NCI-H2107 treated with DMSO at 0.1 percent for 48 hours (cell line): ENCODE results near the gene ZRANB2.

Experiments used
- DNase-seq: peaks from one replicate; lab custom pipeline; 2025; ENCODE audit not compliant: unreplicated experiment; lab: John Stamatoyannopoulos, UW

ZRANB2 gene

DNA sequence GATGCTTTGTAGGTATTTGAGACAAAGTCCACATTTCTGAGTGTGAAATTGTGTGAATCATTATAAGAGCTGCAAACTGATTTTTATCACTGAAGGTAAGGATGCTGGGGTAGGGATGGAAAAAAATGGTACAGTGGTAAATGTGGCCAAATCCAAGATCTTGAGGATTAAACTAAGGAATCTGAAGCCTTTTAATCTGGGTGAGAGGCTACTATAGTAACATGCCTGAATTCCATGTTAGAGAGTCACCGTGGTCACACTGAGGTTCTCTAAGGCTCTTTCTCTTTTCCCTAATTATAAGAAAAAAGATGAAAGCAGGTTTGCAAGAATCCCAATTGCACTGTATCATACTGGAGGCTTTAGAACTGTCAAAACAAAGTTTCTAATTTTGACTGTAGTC is 50.8 kb downstream of the ZRANB2 start:
- DNase-seq, result no peak

DNA sequence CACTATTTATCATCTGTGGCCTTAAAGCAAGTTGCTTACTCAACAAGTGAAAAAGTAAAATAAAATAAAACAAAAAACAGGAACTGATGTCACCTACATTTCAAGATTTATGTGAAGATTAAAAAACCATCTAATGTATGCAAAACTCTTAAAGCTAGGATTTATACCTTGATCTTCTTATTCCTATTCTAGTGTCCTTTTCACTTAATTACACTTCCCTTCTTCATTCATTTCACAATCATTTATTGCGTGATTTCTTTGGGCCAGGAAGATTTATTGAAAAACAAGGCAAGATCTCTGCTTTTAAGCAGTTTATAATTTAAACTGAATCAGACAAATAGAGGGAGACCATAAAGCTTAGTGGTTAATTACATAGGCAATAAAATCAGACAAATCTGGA is 51.9 kb downstream of the ZRANB2 start:
- no peak for DNase-seq

DNA sequence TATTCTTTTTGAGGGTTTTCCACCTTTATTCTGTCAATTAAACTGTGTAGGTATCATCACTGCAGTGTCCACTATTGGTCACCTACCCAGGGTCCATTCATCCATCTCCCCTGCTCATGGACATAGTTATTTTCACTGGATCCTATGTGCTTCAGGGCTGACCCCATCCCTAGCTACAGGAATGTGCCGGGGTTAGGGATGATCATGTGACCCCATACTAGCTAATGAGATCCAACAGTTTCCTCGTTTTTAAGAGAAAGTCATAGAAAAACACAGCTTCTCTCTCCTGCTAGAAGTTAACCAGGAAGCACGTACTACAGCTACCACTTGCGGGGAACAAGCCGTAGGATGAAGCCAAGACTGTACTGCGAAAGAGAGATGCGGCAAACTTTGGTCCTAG is 52.8 kb downstream of the ZRANB2 start:
- DNase-seq, result no peak

DNA sequence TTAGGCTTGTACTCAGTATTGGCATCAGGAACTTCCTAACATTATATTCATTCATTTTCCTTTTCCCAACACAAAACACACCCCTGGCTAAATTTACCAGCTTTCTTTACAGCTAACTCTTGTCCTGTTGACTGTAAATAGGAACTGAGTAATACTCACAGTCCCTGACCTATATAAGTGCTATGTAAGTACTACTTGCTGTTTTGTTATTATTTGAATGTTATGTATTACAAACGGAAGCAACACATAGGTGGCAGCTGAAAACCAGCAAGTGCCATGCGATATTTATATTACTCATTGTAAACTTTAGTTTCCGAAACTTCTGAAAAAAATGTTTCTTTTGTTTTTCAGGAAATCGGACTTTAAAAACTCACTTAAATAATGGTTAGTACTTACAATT is 54.7 kb downstream of the ZRANB2 start:
- DNase-seq, result no peak

DNA sequence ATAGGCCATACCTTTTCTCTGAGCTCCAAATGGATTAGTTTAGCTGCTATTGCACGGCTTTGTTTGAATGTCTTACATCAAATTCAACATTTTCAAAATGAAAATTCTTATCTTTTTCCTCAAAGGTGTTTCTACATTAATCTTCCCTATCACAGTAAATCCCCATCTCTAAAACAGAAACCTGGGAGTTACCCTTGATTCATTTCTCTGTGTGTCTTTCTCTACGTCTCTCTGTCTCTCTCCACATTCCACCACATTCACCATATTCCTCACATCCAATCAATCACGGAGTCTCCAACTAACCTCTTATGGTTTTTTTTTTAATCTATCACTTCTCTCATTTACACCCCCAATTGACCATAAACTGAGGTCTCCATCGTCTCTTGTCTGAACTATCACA is 57.3 kb downstream of the ZRANB2 start:
- no peak for DNase-seq

DNA sequence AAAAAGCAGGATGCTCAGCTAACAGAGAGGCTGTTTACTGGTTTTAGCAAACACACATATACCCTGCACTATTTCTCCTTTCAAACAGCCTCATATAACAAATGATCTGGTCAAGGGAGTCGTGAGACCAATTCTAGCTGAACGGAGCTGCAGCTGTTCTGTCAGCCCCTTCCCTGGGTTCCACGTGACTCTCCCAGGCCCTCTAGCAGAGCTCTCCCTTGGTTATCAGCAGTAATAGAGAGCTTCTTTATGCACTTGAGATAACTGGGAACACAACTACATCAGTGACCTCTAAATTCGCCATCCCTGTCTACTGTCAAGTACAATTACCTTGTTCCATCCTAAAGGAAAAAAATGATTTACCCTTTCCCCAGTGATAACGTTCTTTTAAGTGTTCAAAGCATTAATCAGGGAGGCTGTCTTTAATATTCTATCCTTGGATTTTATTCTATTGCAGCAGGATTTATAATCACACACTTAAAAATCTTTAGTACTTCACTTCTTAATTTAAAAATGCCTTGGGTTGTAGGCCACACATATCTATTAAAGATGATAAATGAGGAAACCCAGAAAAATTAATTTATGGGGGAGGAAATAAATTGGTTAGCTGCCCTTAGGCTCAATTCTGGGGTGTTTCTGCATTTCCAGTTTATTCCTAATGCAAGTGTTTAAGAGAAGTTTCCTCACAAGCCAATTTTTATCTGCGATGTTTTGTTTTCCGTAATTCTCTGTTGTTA is 61.4 kb downstream of the ZRANB2 start:
- no peak for DNase-seq

DNA sequence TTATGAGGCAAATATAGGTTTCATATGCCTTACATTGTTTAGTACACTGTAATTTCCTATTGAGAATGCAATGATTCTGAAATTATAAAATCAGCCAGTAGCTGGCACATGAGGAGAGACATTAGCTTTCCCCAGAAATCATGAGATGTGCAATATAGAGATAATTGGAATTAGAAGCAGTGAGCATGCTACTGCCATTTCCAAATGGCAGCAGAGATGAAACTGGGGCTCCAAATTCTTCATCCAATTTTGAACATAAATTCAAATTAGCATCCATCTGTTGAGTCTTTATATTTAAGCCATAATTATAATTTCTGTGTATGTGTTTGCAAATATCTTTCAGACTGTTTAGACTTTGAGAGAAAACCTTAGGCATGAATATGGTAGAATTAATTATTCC is 62.0 kb downstream of the ZRANB2 start:
- no peak for DNase-seq

DNA sequence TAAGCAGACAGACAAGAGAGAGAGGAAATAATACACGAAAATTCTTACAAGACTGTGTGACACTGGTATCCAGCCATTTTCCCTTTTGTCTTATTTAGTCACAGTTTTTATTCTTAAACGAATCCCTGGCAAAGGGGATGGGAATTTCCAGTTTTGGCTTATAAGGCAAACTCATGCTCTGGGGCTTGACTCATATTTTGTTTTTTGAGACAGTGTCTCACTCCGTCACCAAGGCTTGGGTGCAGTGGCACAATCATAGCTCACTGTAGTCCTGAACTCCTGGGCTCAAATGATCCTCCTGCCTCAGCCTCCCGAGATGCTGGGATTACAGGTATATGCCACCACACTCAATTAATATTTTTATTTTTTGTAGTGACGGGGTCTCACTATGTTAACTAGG is 65.1 kb downstream of the ZRANB2 start:
- no peak for DNase-seq

DNA sequence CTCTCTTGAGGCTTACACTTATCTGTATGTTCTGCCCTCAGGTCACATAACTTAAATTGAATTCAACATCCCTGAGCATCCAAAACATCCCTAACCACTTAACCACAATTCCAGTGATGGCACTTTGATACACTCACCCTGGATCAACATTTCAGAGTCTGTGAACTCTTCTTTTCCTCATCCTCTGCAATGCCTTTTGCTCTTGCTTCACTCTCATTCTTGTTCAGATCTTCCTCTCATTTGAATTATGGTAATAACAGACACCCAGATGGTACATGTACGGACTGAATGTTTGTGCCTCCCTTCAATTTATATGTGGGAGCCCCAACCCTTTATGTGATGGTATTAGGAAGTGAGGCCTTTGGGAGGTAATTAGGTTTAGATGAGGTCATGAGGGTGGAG is 66.7 kb downstream of the ZRANB2 start:
- no peak for DNase-seq
